ENCODE measurements around the gene RSAD2. TPM values are rescaled to one million over a fixed set of nuclear protein-coding genes. Genes with fewer than 3 reads are reported as not detected.

Gene RSAD2
- total and polyA plus RNA-seq, 9 of the 15 experiments (the other 6 are each of a cell fraction or from before 2014, with no cell fraction given), result 0.15 to 1.4 (median 0.28) TPM

DNA sequence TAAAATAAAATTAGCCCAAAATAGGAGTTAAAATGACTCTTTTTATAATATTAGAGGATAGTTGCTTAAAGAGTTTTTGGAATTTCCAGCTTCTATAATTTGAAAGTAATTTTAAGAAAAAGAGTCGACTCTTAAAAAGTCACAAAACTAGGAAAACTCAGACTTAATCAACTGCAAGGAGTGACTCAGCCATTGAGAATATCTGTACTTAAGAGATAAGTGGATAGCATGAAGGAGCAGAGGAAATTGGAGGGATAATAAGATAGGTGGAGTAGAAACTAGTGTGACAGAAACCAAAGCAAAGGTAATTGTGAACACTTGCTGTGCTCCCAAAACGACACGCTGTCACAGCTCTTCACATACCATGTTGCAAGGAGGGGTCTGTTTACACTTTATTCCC is 8.4 kb downstream of the RSAD2 start (continued):
- TF ChIP-seq, protein P1, sequence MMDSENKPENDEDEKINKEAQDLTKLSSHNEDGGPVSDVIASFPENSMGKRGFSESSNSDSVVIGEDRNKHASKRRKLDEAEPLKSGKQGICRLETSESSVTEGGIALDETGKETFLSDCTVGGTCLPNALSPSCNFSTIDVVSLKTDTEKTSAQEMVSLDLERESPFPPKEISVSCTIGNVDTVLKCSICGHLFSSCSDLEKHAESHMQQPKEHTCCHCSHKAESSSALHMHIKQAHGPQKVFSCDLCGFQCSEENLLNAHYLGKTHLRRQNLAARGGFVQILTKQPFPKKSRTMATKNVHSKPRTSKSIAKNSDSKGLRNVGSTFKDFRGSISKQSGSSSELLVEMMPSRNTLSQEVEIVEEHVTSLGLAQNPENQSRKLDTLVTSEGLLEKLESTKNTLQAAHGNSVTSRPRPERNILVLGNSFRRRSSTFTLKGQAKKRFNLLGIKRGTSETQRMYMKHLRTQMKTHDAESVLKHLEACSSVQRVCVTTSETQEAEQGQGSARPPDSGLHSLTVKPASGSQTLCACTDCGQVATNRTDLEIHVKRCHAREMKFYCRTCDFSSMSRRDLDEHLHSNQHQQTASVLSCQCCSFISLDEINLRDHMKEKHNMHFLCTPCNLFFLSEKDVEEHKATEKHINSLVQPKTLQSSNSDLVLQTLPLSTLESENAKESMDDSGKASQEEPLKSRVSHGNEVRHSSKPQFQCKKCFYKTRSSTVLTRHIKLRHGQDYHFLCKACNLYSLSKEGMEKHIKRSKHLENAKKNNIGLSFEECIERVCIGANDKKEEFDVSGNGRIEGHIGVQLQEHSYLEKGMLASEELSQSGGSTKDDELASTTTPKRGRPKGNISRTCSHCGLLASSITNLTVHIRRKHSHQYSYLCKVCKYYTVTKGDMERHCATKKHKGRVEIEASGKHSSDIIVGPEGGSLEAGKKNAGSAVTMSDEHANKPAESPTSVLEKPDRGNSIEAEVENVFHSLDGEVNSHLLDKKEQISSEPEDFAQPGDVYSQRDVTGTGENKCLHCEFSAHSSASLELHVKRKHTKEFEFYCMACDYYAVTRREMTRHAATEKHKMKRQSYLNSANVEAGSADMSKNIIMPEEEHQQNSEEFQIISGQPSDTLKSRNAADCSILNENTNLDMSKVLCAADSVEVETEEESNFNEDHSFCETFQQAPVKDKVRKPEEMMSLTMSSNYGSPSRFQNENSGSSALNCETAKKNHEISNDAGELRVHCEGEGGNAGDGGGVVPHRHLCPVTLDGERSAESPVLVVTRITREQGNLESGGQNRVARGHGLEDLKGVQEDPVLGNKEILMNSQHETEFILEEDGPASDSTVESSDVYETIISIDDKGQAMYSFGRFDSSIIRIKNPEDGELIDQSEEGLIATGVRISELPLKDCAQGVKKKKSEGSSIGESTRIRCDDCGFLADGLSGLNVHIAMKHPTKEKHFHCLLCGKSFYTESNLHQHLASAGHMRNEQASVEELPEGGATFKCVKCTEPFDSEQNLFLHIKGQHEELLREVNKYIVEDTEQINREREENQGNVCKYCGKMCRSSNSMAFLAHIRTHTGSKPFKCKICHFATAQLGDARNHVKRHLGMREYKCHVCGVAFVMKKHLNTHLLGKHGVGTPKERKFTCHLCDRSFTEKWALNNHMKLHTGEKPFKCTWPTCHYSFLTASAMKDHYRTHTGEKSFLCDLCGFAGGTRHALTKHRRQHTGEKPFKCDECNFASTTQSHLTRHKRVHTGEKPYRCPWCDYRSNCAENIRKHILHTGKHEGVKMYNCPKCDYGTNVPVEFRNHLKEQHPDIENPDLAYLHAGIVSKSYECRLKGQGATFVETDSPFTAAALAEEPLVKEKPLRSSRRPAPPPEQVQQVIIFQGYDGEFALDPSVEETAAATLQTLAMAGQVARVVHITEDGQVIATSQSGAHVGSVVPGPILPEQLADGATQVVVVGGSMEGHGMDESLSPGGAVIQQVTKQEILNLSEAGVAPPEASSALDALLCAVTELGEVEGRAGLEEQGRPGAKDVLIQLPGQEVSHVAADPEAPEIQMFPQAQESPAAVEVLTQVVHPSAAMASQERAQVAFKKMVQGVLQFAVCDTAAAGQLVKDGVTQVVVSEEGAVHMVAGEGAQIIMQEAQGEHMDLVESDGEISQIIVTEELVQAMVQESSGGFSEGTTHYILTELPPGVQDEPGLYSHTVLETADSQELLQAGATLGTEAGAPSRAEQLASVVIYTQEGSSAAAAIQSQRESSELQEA (IDR thresholded peaks at IDR 0.05; ENCODE audit: low read depth), result no peak
- TF ChIP-seq EWSR1 (IDR thresholded peaks at IDR 0.05; ENCODE audit: borderline replicate concordance, low read depth, partially characterized antibody) (no peak), KHSRP (IDR thresholded peaks at IDR 0.05) (peak; percentile 54; the same call in 1 of the 2 replicates), L3MBTL2 (IDR thresholded peaks at IDR 0.05) (peak; percentile 29; the same call in 1 of the 2 replicates), RNF2 (IDR thresholded peaks at IDR 0.05) (0 out of 2 replicates have a peak, but pooled peaks have one; percentile 19), HDAC2 (IDR thresholded peaks at IDR 0.05) (peak; percentile 58; the same call in 1 of the 2 replicates), PML (IDR thresholded peaks at IDR 0.05; ENCODE audit: low read length) (peak; percentile 77; the same call in 1 of the 2 replicates), NONO (IDR thresholded peaks at IDR 0.05; ENCODE audit: low read depth in 2 of 2, low read length in 1 of 2) (no peak)
- TF ChIP-seq, protein P2, sequence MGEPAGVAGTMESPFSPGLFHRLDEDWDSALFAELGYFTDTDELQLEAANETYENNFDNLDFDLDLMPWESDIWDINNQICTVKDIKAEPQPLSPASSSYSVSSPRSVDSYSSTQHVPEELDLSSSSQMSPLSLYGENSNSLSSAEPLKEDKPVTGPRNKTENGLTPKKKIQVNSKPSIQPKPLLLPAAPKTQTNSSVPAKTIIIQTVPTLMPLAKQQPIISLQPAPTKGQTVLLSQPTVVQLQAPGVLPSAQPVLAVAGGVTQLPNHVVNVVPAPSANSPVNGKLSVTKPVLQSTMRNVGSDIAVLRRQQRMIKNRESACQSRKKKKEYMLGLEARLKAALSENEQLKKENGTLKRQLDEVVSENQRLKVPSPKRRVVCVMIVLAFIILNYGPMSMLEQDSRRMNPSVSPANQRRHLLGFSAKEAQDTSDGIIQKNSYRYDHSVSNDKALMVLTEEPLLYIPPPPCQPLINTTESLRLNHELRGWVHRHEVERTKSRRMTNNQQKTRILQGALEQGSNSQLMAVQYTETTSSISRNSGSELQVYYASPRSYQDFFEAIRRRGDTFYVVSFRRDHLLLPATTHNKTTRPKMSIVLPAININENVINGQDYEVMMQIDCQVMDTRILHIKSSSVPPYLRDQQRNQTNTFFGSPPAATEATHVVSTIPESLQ (CRISPR knock-in tag; IDR thresholded peaks at IDR 0.05), result no peak
- TF ChIP-seq, protein P3, sequence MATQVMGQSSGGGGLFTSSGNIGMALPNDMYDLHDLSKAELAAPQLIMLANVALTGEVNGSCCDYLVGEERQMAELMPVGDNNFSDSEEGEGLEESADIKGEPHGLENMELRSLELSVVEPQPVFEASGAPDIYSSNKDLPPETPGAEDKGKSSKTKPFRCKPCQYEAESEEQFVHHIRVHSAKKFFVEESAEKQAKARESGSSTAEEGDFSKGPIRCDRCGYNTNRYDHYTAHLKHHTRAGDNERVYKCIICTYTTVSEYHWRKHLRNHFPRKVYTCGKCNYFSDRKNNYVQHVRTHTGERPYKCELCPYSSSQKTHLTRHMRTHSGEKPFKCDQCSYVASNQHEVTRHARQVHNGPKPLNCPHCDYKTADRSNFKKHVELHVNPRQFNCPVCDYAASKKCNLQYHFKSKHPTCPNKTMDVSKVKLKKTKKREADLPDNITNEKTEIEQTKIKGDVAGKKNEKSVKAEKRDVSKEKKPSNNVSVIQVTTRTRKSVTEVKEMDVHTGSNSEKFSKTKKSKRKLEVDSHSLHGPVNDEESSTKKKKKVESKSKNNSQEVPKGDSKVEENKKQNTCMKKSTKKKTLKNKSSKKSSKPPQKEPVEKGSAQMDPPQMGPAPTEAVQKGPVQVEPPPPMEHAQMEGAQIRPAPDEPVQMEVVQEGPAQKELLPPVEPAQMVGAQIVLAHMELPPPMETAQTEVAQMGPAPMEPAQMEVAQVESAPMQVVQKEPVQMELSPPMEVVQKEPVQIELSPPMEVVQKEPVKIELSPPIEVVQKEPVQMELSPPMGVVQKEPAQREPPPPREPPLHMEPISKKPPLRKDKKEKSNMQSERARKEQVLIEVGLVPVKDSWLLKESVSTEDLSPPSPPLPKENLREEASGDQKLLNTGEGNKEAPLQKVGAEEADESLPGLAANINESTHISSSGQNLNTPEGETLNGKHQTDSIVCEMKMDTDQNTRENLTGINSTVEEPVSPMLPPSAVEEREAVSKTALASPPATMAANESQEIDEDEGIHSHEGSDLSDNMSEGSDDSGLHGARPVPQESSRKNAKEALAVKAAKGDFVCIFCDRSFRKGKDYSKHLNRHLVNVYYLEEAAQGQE (IDR thresholded peaks at IDR 0.05; ENCODE audit: borderline replicate concordance), result 0 out of 2 replicates have a peak, but pooled peaks have one; percentile 7
- TF ChIP-seq, protein P3 (CRISPR knock-in tag; IDR thresholded peaks at IDR 0.05; ENCODE audit: low read depth), result no peak
